Anterior cingulate cortex (tissue), 58 donors: ENCODE results near the gene ELMO1.

Source experiments
- DNase-seq, 58 donors: peaks; one replicate each; lab custom pipeline; 2025; lab: John Stamatoyannopoulos, UW

Gene ELMO1

GRCh38 chr7:37475646-37476045 lies 27.0 kb upstream of the ELMO1 start:
- no peak for DNase-seq

GRCh38 chr7:37471619-37472018 lies 23.0 kb upstream of the ELMO1 start:
- no peak for DNase-seq

DNA sequence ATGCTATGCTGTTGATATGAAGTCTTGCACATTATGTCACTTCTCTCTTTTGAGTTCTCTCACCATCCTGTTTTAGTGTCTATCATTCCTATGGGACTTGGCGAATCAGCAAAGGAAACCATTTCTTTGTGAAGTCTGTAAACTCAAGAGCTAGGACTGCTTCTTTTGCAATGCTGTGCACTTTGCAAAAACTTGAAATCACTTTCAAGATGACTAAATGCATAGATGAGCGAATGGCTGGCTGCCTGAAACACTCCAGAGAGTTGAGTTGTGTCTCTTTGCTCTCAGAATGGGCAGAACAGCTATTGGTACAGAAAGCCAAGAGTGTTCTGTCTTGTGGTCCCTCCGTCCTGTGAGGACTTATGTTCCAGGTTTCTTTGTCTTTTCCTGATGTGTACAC lies 18.3 kb upstream of the ELMO1 start:
- DNase-seq: no peak

DNA sequence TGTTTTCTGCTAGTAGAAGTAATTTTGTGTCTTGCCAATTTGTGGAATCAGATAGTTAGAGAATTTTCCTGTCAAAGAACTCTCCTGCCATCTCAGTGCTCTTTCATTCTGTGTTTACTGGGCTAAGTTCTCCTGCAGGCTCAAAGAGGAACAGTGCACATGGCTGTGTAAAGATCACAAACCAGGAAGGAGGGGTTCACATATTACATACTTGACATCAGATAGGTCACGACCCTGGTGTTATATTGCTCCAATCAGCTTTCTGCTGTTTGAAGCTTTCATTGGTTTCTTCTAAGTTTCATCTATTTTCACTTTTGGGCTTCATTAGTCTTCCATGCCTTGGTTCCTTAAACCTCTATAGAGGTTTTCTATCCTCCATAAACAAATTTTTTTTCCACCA lies 13.5 kb upstream of the ELMO1 start:
- no peak for DNase-seq

DNA sequence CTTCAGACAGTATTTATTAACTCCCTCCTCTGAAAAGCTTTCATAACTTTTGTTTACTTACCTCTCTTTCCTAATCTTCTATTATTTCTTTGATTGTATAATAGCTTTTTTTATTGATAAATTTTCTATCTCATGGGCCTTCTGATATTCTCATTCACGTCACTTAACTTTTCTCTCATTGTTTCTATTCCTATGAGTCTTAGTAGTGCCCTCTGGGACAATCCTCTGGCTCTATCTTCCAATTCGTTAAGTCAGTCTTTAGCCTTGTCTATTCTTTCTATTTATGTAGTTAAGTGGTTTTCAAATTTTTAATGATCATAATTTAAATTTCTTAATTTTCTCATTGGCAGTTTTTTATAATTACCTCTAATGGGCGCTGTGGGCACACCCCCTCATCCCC lies 6.4 kb upstream of the ELMO1 start:
- DNase-seq: no peak

GRCh38 chr7:37452346-37452745 lies 3.7 kb upstream of the ELMO1 start:
- DNase-seq: no peak

DNA sequence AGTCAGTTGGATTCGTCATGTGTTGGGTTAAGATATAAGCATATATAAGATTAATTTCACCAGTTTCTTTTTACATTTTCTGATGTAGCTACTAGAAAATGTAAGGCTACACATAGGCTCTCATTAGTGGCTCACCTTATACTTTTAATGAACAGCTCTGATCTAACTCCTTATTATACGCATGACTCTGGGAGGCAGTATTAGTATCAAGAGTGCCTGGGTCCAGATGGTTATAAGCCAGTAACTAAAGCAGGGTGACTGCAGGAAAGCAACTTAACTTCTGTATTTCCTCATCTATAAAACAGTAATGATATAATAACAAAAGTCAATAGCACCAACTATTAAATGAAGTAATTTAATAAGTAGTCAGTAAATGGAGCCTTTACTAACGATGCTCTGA lies 1.4 kb upstream of the ELMO1 start:
- DNase-seq: no peak

- DNase-seq: no peak
Measured at GRCh38 chr7:37449621-37450020, 957 bp upstream of the ELMO1 start.

DNA sequence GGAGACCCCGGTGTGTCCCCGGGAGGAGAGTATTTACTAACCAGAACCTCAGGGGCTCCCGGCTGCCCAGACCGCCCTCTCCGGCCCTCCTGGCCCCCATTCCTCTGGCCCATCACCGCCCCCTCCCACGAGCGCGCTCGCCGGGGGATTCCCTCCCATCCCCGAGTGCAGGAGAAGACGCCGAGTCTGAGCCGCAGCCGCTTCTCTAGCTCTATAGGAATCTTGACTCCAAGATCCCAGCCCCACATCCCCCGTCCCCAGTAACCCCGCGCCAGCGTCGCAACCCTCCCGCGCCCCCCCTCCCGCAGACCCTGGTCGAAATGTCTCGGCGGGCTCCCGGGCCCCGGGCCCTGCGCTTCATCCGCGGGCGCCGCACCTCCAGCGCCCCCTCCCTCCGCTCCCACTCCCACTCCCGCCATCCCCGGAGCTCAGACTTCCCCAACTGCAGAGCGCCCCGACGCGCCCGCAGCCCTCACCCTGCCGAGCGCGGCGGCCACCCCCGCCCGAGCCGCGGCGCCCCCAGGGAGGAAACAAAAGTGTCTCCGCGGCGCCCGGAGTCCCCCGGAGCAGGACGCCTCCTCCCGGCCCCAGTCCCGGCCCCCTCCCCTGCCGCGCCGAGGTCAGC lies 541 bp downstream of the ELMO1 start:
- DNase-seq: peak in 9 of 58 donors; percentile 24 to 61 (median 53)

DNA sequence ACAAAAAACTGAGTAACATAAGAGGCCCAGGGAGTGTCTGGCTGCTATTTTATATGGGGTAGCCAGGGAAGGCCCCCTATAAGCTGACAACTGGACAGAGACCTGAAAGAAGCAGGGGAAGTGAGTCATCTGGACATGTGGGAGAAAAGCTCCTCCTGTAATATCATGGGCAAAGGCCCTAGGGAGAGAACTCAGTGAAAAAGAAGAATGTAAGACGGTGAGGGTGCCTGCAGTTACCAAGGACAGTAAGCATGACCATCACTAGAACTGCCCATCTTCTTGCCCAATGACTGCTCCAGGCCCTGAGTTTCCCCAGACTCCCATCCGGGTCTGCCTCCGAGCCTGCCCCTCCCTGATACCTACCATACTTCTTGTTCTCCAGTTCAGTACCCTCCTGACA lies 2.3 kb downstream of the ELMO1 start:
- DNase-seq: no peak

DNA sequence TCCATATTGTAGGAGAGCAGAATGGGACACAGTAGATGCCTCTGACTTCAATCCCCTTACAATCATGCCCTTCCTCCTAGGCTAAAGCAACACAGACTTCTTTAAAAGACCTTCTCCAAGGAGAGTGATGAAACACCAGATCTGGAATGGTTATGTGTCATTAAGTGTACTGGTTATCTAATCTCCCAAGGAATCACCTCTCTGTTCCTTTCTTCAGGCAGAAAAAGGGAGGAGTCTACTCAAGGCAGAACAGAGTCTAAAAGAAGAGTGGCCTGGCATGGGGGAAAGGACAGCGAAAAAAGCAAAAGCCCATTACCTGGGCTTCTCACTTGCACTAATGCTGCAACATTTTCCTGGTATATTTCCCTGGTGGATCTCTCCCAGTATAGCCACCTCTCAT lies 2.9 kb downstream of the ELMO1 start:
- no peak for DNase-seq

DNA sequence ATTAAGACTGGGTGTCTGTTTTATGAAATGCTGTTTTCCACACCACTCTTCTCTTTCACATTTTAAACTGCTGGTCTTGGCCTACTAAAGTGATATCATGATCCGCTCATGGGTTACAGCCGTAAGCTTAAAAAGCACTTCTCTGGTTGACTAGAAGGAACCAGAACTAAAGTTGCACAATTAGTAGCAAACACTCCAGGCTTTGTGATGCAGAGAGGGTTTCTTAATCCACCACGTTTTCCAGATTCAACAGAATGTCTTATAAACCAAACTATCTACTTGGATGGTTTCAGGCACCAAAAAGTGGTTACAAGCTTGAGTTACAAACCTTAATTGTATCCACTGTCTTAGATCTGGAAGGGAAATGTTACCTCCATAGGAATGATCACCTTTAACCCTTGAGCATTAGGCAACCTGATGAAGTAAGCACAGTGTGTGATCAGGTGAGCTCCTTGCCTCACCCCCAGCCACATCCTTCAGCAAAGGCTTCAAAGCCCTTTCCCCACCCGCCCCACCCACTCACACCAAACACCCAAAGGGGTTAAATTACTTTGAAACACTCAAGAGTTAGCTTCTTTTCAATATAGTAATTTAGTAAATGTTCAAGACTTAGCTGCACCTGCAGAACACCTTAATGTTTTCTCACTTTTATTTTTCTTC lies 3.5 kb downstream of the ELMO1 start:
- peak in 1 of 58 donors; percentile 27 for DNase-seq

GRCh38 chr7:37443627-37444026 lies 5.0 kb downstream of the ELMO1 start:
- no peak for DNase-seq

DNA sequence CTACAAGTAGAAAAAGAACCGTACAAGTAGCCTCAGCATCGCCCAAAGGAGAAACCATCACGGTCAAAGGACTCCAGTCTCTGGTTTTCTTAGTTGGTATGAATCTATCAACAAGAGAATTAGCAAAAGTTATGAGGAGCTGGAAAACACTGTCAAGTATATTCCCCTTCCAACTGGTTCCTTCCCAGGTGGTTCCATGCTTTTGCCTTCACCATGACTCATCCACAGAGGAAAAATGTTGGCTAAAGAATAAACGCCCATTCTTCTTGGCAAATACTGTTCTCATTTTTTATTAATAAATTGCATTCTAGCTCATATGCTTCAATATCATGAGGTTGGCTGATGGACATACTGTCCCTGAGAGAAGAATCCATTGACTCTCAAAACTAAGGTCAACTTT lies 6.4 kb downstream of the ELMO1 start:
- DNase-seq: no peak

DNA sequence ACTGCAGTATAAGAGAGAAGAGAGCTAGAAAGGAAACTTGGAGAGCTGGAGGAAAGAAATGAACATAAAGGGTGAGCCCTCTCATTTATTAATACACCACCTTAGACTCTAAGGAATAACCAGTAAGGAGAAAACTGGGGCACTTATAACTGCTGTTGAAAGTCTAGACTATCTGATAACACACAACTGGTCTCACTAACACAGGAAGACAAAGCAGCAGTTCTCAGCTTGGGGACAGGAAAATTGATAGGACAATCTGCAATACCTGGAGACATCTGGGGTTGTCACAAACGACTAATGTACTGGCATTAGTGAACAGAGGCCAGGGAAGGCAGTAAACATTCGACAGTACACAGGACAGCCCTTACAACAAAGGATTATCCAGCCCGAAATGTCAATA lies 6.8 kb downstream of the ELMO1 start:
- DNase-seq: no peak

GRCh38 chr7:37441386-37441760 lies 7.3 kb downstream of the ELMO1 start:
- no peak for DNase-seq

DNA sequence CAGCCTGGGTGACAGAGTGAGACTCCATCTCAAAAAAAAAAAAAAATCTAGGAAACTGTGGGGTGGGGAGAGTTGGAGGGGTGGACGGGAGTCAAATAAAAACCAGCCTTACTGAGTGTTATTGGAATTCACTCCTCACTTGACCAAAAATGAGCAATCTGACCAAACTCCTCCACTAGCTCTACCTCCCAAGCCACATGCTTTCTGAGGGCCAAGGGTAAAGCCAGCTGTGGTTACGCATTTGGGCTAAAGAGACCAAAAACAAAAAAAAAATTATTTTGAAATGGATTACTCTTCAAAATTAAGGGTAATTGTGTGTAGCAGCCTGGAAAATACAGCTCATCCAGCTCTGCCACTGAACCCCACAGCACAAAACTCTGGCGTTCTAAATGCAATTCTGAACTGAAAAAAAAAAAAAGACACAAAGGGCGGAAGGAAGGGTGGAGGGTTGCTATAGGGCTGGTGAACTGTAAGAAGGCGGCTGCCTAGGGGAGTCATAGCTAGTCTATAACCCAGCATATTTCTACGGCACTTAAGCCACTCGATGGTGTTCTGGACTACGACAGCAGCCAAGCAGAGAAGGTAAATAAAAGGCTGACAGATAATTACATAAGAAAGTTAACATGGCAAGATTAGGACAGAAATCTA lies 7.8 kb downstream of the ELMO1 start:
- no peak for DNase-seq

DNA sequence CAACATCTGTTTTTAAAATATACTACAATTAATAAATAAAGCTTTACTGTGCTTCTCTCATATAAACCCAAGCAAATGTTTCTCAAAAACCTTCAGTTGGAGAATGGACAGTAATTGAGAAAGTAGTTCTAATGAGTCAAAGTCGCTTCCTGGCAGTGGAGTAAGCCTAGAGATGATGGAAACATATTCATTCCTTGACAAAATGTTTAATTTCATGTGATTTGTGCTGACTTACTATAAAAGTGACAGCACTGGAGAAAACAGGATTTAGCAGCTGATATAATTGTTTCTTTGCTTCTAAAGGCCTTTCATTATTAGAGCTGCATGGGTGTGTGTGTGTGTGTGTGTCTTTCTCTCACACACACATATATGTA lies 9.0 kb downstream of the ELMO1 start:
- no peak for DNase-seq

GRCh38 chr7:37438906-37439652 lies 9.6 kb downstream of the ELMO1 start:
- no peak for DNase-seq

GRCh38 chr7:37435156-37435855 lies 13.4 kb downstream of the ELMO1 start:
- no peak for DNase-seq

- no peak for DNase-seq
Measured at GRCh38 chr7:37434529-37434928, 14.1 kb downstream of the ELMO1 start.
